Chondrocyte (in vitro differentiated cells): ENCODE data around the gene GYPC. TPM values are rescaled to one million over a fixed set of nuclear protein-coding genes. Genes with fewer than 3 reads are reported as not detected.

Experiments
- DNase-seq: peaks from one replicate; pipeline ENCODE4 v3.0.0; 2021; ENCODE audit warnings: mixed read lengths, low spot score
- H3K27ac Mint-ChIP-seq: one replicate; pipeline ENCODE4 v1.8.0; 2021; ENCODE audit warnings: mild to moderate bottlenecking, moderate library complexity, mixed read lengths; ENCODE audit not compliant: unreplicated experiment
- H3K27me3 Mint-ChIP-seq: 2 replicates; pipeline ENCODE4 v1.8.0; 2021; ENCODE audit warnings: low read depth, mixed read lengths
- H3K36me3 Mint-ChIP-seq: 2 replicates; pipeline ENCODE4 v1.8.0; 2021; ENCODE audit warnings: low read depth, mixed read lengths
- H3K4me1 Mint-ChIP-seq: 2 replicates; pipeline ENCODE4 v1.8.0; 2021; ENCODE audit warnings: low read depth, mild to moderate bottlenecking, mixed read lengths
- H3K4me3 Mint-ChIP-seq: one replicate; pipeline ENCODE4 v1.8.0; 2021; ENCODE audit warnings: mild to moderate bottlenecking, moderate library complexity, mixed read lengths; ENCODE audit not compliant: unreplicated experiment
- H3K9me3 Mint-ChIP-seq: 2 replicates; pipeline ENCODE4 v1.8.0; 2021; ENCODE audit warnings: low read depth, mixed read lengths
- total RNA-seq: library from RNA; stranded (reverse); gene quantifications from 3 replicates; pipeline ENCODE4 v1.2.1, GENCODE V29; 2021
- TF ChIP-seq, protein P1 (sequence below): fragments of 200-600 bp; sonication (generic); IDR thresholded peaks from 2 replicates; pipeline ENCODE4 v1.5.0; 2021; ENCODE audit warnings: antibody characterized with exemption, mild to moderate bottlenecking, moderate library complexity

Gene GYPC
- total RNA-seq, 1 donor from 2014 or later, result 46.4 TPM

DNA sequence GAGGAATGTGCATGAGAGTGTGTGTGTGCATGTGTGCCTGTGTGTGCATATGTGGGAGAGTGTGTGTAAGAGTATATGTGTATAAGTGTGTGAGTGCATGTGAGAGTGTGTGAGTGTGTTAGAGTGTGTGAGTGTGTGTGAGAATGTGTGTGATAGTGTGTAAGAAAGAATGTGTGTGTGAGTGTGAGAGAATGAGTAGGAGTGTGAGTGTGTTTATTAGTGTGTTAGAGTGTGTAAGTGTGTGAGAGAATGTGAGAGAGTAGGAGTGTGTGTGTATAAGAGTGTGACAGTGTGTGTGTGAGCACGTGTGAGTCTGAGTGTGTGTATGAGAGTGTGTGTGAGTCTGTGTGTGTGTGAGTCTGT, 21.2 kb downstream of the GYPC start:
- Mint-ChIP-seq H3K36me3 (peaks cover 24% of the 10 kb centered on the region), H3K9me3 (peaks cover 14% of the 10 kb centered on the region), H3K4me3 (no peak overlapping the region), H3K27me3 (no peaks in the 10 kb centered on the region), H3K27ac (no peak overlapping the region), H3K4me1 (no peaks in the 10 kb centered on the region)
- TF ChIP-seq, protein P1, sequence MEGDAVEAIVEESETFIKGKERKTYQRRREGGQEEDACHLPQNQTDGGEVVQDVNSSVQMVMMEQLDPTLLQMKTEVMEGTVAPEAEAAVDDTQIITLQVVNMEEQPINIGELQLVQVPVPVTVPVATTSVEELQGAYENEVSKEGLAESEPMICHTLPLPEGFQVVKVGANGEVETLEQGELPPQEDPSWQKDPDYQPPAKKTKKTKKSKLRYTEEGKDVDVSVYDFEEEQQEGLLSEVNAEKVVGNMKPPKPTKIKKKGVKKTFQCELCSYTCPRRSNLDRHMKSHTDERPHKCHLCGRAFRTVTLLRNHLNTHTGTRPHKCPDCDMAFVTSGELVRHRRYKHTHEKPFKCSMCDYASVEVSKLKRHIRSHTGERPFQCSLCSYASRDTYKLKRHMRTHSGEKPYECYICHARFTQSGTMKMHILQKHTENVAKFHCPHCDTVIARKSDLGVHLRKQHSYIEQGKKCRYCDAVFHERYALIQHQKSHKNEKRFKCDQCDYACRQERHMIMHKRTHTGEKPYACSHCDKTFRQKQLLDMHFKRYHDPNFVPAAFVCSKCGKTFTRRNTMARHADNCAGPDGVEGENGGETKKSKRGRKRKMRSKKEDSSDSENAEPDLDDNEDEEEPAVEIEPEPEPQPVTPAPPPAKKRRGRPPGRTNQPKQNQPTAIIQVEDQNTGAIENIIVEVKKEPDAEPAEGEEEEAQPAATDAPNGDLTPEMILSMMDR, result no peak
- DNase-seq, result no peak

DNA sequence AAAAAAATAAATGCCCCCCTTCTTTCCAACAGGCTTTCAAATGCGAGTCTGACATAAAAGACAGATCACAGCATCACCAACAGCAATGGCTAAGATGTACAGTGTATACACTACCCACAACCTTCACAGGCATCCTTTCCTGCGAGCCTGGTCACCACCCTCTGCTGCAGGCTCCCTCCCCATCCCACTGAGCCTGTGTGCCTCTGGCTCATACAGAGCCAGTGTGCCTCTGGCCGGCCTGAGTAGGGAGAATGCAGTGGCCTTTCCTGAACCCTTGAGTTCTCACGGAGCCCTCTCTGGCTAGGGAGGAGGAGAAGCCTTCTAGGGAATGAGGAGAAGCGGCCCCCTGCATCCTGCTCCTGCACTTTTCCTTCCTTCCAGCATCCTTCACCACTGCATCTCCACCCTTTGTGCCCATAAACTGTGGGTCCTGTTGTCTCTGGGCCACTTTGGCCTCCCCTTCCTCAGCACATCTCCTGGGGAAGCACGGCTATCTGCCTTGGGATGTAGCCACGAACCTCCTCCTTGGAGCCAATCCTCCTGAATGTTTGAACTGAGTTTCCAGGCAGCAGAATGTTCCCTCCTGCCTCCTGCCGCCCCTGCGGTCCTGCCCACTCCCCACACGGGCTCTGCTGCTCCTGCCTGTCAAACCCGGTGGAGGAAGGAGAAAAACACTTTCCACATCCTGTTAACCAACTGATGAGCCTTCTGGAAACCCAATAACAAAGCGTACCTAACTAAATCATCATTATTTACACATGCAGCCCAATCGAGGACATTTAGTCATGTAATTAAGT, 22.5 kb downstream of the GYPC start:
- no peak overlapping the region for H3K4me3 Mint-ChIP-seq
- TF ChIP-seq, protein P1, result no peak
- H3K36me3 Mint-ChIP-seq, result peaks cover 28% of the 10 kb centered on the region
- DNase-seq, result no peak
- no peak overlapping the region for H3K27ac Mint-ChIP-seq
- H3K4me1 Mint-ChIP-seq, result no peaks in the 10 kb centered on the region
- peaks cover 14% of the 10 kb centered on the region for H3K9me3 Mint-ChIP-seq
- H3K27me3 Mint-ChIP-seq, result no peaks in the 10 kb centered on the region

DNA sequence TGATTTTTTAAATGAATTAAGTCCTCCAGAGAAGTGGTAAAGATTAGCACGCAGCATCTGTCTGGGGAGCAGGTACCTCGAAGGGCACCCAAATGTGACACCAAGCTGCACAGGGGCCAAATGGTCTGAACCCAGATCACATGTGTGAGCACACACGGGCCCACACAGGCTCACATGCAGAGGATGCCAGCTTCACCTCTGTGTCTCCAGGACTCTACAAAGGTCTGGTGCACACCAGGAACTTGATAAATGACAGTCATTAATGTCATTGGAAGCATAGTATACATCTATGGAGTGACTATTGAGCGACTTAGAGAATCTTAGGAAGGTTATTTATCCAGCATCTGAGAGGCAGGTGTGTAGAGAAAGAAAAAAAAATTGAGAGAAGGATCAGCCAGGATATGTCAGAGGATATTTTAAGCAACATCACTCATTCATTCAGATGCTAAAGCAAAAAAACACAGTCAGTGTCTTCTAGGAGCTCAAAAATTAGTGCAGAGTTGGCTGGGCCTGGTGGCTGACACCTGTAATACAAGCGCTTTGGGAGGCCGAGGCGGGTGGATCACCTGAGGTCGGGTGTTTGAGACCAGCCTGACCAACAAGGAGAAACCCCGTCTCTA, 23.2 kb downstream of the GYPC start:
- Mint-ChIP-seq H3K27ac (no peak overlapping the region), H3K4me3 (no peak overlapping the region), H3K36me3 (peaks cover 30% of the 10 kb centered on the region)

GRCh38 chr2:126681505-126681904, 25.5 kb downstream of the GYPC start:
- Mint-ChIP-seq H3K27ac (no peak overlapping the region), H3K27me3 (no peaks in the 10 kb centered on the region), H3K36me3 (peaks cover 21% of the 10 kb centered on the region), H3K4me1 (no peaks in the 10 kb centered on the region), H3K4me3 (no peak overlapping the region), H3K9me3 (peaks cover under 1% of the 10 kb centered on the region)
- no peak for DNase-seq
- TF ChIP-seq, protein P1, result no peak

More for the DNA sequence above, 23.2 kb downstream of the GYPC start:
- no peaks in the 10 kb centered on the region for H3K27me3 Mint-ChIP-seq
- peaks cover 14% of the 10 kb centered on the region for H3K9me3 Mint-ChIP-seq
- no peak for DNase-seq
- TF ChIP-seq, protein P1, result no peak
- H3K4me1 Mint-ChIP-seq, result no peaks in the 10 kb centered on the region

DNA sequence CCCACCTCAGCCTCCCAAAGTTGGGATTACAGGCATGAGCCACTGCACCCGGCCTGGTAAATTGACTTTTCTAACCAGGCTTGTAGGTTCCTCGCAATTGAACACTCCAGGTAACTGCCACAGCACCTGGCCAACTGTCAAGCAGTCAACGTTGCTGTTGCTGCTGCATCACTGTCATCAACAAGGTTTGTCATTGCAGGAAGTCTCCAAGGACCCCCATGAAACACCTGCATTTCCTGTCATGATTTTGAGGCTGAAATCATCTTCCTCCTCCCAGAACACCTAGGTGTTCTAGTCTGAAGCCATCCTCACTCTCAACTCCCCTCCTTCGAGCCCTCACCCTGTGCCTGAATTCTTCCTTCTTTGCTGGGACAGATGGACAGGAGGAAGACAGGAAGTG, 29.7 kb downstream of the GYPC start:
- Mint-ChIP-seq H3K9me3 (no peaks in the 10 kb centered on the region), H3K27me3 (no peaks in the 10 kb centered on the region), H3K4me3 (no peak overlapping the region), H3K27ac (no peak overlapping the region), H3K36me3 (peaks cover 17% of the 10 kb centered on the region), H3K4me1 (no peaks in the 10 kb centered on the region)
- TF ChIP-seq, protein P1, result no peak
- DNase-seq, result no peak
